H1 (cell line): ENCODE measurements around the gene RAB1B. TPM values are rescaled to one million over a fixed set of nuclear protein-coding genes. Genes with fewer than 3 reads are reported as not detected.
A peak's percentile ranks its signal among the peaks of the same experiment; 100 is the strongest.

Experiments
- CTCF ChIA-PET: fragments of 300-600 bp; sonication (Branson Sonifier 250); formaldehyde crosslinking; loops from one replicate; lab custom pipeline; 2021; ENCODE audit not compliant: partially characterized antibody; lab: Charles Lee
- POLR2A ChIA-PET: fragments of 300-600 bp; sonication (Branson Sonifier 250); formaldehyde crosslinking; loops from one replicate; lab custom pipeline; 2021; ENCODE audit warnings: inconsistent platforms; ENCODE audit not compliant: partially characterized antibody; lab: Charles Lee
- DNase-seq, 2 experiments: peaks; one replicate each; pipeline versions ENCODE4 v3.0.0 to v3.0.0-alpha.2; 2010 to 2022; ENCODE audit warnings: low spot score in 2 of 2, low read depth in 1 of 2, mixed read lengths in 1 of 2
- FAIRE-seq: peaks from 2 replicates; lab custom pipeline; 2011; peaks lifted over from hg19 to GRCh38; lab: Jason Lieb, UNC
- H2AFZ ChIP-seq: 2 replicates; pipeline ENCODE4 v1.8.1; 2012; ENCODE audit warnings: low read length, inconsistent platforms
- H2AK5ac ChIP-seq: 2 replicates; pipeline ENCODE4 v1.6.1; 2013; ENCODE audit warnings: low read depth, low read length
- H2BK120ac ChIP-seq: replicated peaks from 2 replicates; pipeline ENCODE3; 2013; ENCODE audit warnings: low read depth, low read length, inconsistent platforms
- H2BK12ac ChIP-seq: 2 replicates; pipeline ENCODE4 v1.6.1; 2013; ENCODE audit warnings: low read depth, low read length
- H2BK15ac ChIP-seq: 2 replicates; pipeline ENCODE4 v1.6.1; 2013; ENCODE audit warnings: low read length
- H2BK20ac ChIP-seq: 2 replicates; pipeline ENCODE4 v1.6.1; 2013; ENCODE audit warnings: low read length
- H2BK5ac ChIP-seq: 2 replicates; pipeline ENCODE4 v1.6.1; 2013; ENCODE audit warnings: low read depth, low read length
- H3K14ac ChIP-seq: 2 replicates; pipeline ENCODE4 v1.6.1; 2013; ENCODE audit warnings: inconsistent platforms; ENCODE audit not compliant: insufficient read length
- H3K18ac ChIP-seq: 2 replicates; pipeline ENCODE4 v1.6.1; 2013; ENCODE audit warnings: low read length; ENCODE audit errors: extremely low read depth
- H3K23ac ChIP-seq: 2 replicates; pipeline ENCODE4 v1.6.1; 2013; ENCODE audit warnings: inconsistent platforms; ENCODE audit not compliant: insufficient read length
- H3K23me2 ChIP-seq: 2 replicates; pipeline ENCODE4 v1.6.1; 2013; ENCODE audit warnings: low read depth, low read length
- H3K27ac ChIP-seq: 2 replicates; pipeline ENCODE4 v1.6.1; 2011; ENCODE audit warnings: low read depth, low read length, inconsistent platforms
- H3K27me3 ChIP-seq, 4 experiments: replicated peaks in 1 of 4; 1 replicate in 1 of 4; 2 replicates in 3 of 4; pipeline versions ENCODE4 v1.6.1 to v1.8.1; 2011 to 2013; ENCODE audit warnings: low read length in 3 of 4, mild to moderate bottlenecking in 3 of 4, inconsistent platforms in 2 of 4, mixed read lengths in 2 of 4, moderate library complexity in 1 of 4; ENCODE audit not compliant: control insufficient read depth in 3 of 4, insufficient read depth in 3 of 4; ENCODE audit errors: extremely low read depth in 1 of 4
- H3K36me3 ChIP-seq, 4 experiments: 2 replicates each; pipeline versions ENCODE4 v1.6.1 to v1.8.1; 2011 to 2013; ENCODE audit warnings: mild to moderate bottlenecking in 4 of 4, low read length in 3 of 4, moderate library complexity in 2 of 4, control low read depth in 1 of 4, inconsistent platforms in 1 of 4; ENCODE audit not compliant: insufficient read depth in 4 of 4, control insufficient read depth in 2 of 4
- H3K4ac ChIP-seq: replicated peaks from 2 replicates; pipeline ENCODE3; 2013; ENCODE audit warnings: low read length, low read depth, mixed read lengths, inconsistent platforms; ENCODE audit not compliant: insufficient read length
- H3K4me1 ChIP-seq, 4 experiments: replicated peaks in 1 of 4; 1 replicate in 1 of 4; 2 replicates in 3 of 4; pipeline versions ENCODE4 v1.6.1 to v1.8.1; 2011 to 2013; ENCODE audit warnings: low read length in 3 of 4, inconsistent platforms in 2 of 4, mixed read lengths in 1 of 4; ENCODE audit not compliant: insufficient read depth in 4 of 4, control insufficient read depth in 3 of 4
- H3K4me2 ChIP-seq, 2 experiments: 2 replicates each; pipeline versions ENCODE4 v1.6.1 to v1.8.1; 2011 to 2013; ENCODE audit warnings: low read depth in 2 of 2, low read length in 2 of 2, control low read depth in 1 of 2, inconsistent platforms in 1 of 2, mild to moderate bottlenecking in 1 of 2; ENCODE audit not compliant: insufficient read depth in 1 of 2
- H3K4me3 ChIP-seq, 4 experiments: fragments of 200-600, 300-600 bp in 1 of 4; sonication (generic), shearing (Covaris generic), sonication (Bioruptor Twin) in 1 of 4; 2 replicates each; pipeline versions ENCODE4 v1.5.1 to v1.8.1; 2011 to 2016; ENCODE audit warnings: low read length in 4 of 4, low read depth in 3 of 4, control low read depth in 2 of 4, inconsistent platforms in 2 of 4, mild to moderate bottlenecking in 2 of 4, mixed read lengths in 1 of 4, moderate library complexity in 1 of 4; ENCODE audit not compliant: insufficient read depth in 2 of 4; ENCODE audit errors: extremely low read depth in 1 of 4
- H3K56ac ChIP-seq: replicated peaks from 2 replicates; pipeline ENCODE3; 2013; ENCODE audit warnings: low read depth, mild to moderate bottlenecking, mixed read lengths, low read length, inconsistent platforms; ENCODE audit not compliant: insufficient read length
- H3K79me1 ChIP-seq: 2 replicates; pipeline ENCODE4 v1.6.1; 2013; ENCODE audit warnings: low read depth, low read length, control low read depth
- H3K79me2 ChIP-seq, 2 experiments: 2 replicates each; pipeline versions ENCODE4 v1.6.1 to v1.8.1; 2012 to 2013; ENCODE audit warnings: low read length in 2 of 2, mild to moderate bottlenecking in 2 of 2, inconsistent platforms in 1 of 2; ENCODE audit not compliant: insufficient read depth in 2 of 2, control insufficient read depth in 1 of 2
- H3K9ac ChIP-seq, 4 experiments: replicated peaks in 1 of 4; 1 replicate in 1 of 4; 2 replicates in 3 of 4; pipeline versions ENCODE4 v1.6.1 to v1.8.1; 2011 to 2013; ENCODE audit warnings: low read depth in 3 of 4, low read length in 3 of 4, control low read depth in 2 of 4, mild to moderate bottlenecking in 2 of 4, moderate library complexity in 2 of 4, inconsistent platforms in 1 of 4; ENCODE audit errors: extremely low read depth in 1 of 4
- H3K9me3 ChIP-seq, 2 experiments: 2 replicates each; pipeline versions ENCODE4 v1.6.1 to v1.8.1; 2012 to 2013; ENCODE audit warnings: mild to moderate bottlenecking in 2 of 2, moderate library complexity in 2 of 2, control low read depth in 1 of 2, inconsistent platforms in 1 of 2, low read depth in 1 of 2, low read length in 1 of 2, mixed read lengths in 1 of 2; ENCODE audit not compliant: insufficient read depth in 2 of 2
- H4K20me1 ChIP-seq, 2 experiments: replicated peaks in 1 of 2; 2 replicates each; pipeline versions ENCODE3 to v1.8.1; 2011 to 2013; ENCODE audit warnings: inconsistent platforms in 2 of 2, low read length in 2 of 2, mild to moderate bottlenecking in 1 of 2; ENCODE audit not compliant: insufficient read depth in 2 of 2, control insufficient read depth in 1 of 2
- H4K5ac ChIP-seq: 2 replicates; pipeline ENCODE4 v1.6.1; 2013; ENCODE audit warnings: low read length, low read depth, mixed read lengths, inconsistent platforms; ENCODE audit not compliant: insufficient read length
- H4K8ac ChIP-seq: 2 replicates; pipeline ENCODE4 v1.8.0; 2013; ENCODE audit warnings: mild to moderate bottlenecking, moderate library complexity, low read length, inconsistent platforms; ENCODE audit not compliant: insufficient read depth; ENCODE audit errors: extremely low read depth
- H4K91ac ChIP-seq: replicated peaks from 2 replicates; pipeline ENCODE3; 2013; ENCODE audit warnings: low read length, mixed read lengths, inconsistent platforms; ENCODE audit not compliant: insufficient read length
- CREB1 ChIP-seq: IDR thresholded peaks from 2 replicates; pipeline ENCODE4 v1.6.1; 2012; ENCODE audit warnings: inconsistent platforms
- JUN ChIP-seq: IDR thresholded peaks from 2 replicates; pipeline ENCODE4 v1.6.1; 2011; ENCODE audit warnings: low read depth, mild to moderate bottlenecking, improper control_type of control experiment, low read length
- POLR2A ChIP-seq, 2 experiments: IDR thresholded peaks; 1 replicate in 1 of 2; 2 replicates in 1 of 2; pipeline ENCODE4 v1.6.1; 2011; ENCODE audit warnings: low read depth in 2 of 2, low read length in 2 of 2, mild to moderate bottlenecking in 2 of 2; ENCODE audit errors: control extremely low read depth in 1 of 2
- POLR2AphosphoS5 ChIP-seq: IDR thresholded peaks from 2 replicates; pipeline ENCODE4 v1.6.1; 2011; ENCODE audit warnings: low read depth, low read length
- RXRA ChIP-seq: IDR thresholded peaks from 2 replicates; pipeline ENCODE4 v1.6.1; 2011; ENCODE audit warnings: low read depth, mild to moderate bottlenecking, low read length, moderate library complexity; ENCODE audit not compliant: insufficient read depth
- SAP30 ChIP-seq: fragments of 300-600 bp; sonication (generic); IDR thresholded peaks from 2 replicates; pipeline ENCODE4 v1.7.1; 2012; ENCODE audit warnings: low read length, moderate library complexity, mild to moderate bottlenecking, inconsistent platforms; ENCODE audit not compliant: insufficient read depth, insufficient replicate concordance
- SP1 ChIP-seq: IDR thresholded peaks from 2 replicates; pipeline ENCODE4 v1.6.1; 2011; ENCODE audit warnings: low read depth, low read length
- TBP ChIP-seq: IDR thresholded peaks from 2 replicates; pipeline ENCODE4 v1.6.1; 2011; ENCODE audit warnings: low read depth, low read length, improper control_type of control experiment
- TEAD4 ChIP-seq: IDR thresholded peaks from 2 replicates; pipeline ENCODE4 v1.6.1; 2012; ENCODE audit warnings: low read depth, low read length, inconsistent platforms, mixed read lengths
- YY1 ChIP-seq: IDR thresholded peaks from 2 replicates; pipeline ENCODE4 v1.6.1; 2011; ENCODE audit warnings: low read depth, mild to moderate bottlenecking, low read length
- WGBS, 2 experiments: shearing (Covaris generic) in 1 of 2; methylation state at CpG; one replicate each; pipeline versions ENCODE4 v1.1.6 to v1.1.7; 2013 to 2015; ENCODE audit warnings: low lambda C conversion rate in 2 of 2, mixed read lengths in 2 of 2, inconsistent platforms in 1 of 2, low coverage in 1 of 2, missing lambda C conversion rate in 1 of 2; ENCODE audit not compliant: insufficient replicate concordance in 2 of 2, insufficient coverage in 1 of 2, insufficient read length in 1 of 2; ENCODE audit errors: extremely low coverage in 1 of 2, missing lambda C conversion rate in 1 of 2; 5-methylcytosine and 5-hydroxymethylcytosine counted together
- polyA plus RNA-seq, 7 experiments: library from polyadenylated mRNA; depleted of rRNA in 3 of 7; stranded (reverse) in 5 of 7; unstranded in 2 of 7; fragments of >200 nt in 5 of 7; fragments of 200-250 nt in 2 of 7; gene quantifications; 1 replicate in 5 of 7; 2 replicates in 1 of 7; 4 replicates in 1 of 7; pipeline versions ENCODE4 v1.2.1 to v1.2.3, GENCODE V29; 2011 to 2013; ENCODE audit warnings: missing spikeins in 2 of 7, mixed read lengths in 2 of 7
- total RNA-seq: library from RNA; stranded (reverse); fragmentation: NEBNext Ultra II Directional; extraction: Animal tissue kit (Norgen Biotek cat#: 25700); gene quantifications from 2 replicates; pipeline ENCODE4 v1.2.1, GENCODE V29; 2021

Gene RAB1B
- total and polyA plus RNA-seq, 2 of the 8 experiments (the other 6 are each of a cell fraction or from before 2014, with no cell fraction given) = 100 to 217 TPM

GRCh38 chr11:66312549-66313320 is 44.3 kb downstream of the RAB1B start:
- peak overlapping the region; percentile 22; the same call in 1 of the 2 replicates for H3K27ac ChIP-seq
- DNase-seq = peak; percentile 97 to 100
- H2BK120ac ChIP-seq = no peak overlapping the region
- H3K23me2 ChIP-seq = peaks cover 8% of the 10 kb centered on the region
- peaks cover 0 to 3% (median 0%) of the 10 kb centered on the region in 4 experiments; a peak in 2 of 7 replicates for H3K27me3 ChIP-seq
- peak; percentile 7 for FAIRE-seq
- peak overlapping the region; percentile 90; the same call in 1 of the 2 replicates for H2BK5ac ChIP-seq
- no peak overlapping the region for H2AK5ac ChIP-seq
- no peaks in the 10 kb centered on the region for H4K20me1 ChIP-seq
- H3K9ac ChIP-seq = peak overlapping the region in 3 of 4 experiments; percentile 29 to 68 (median 62); a peak in 5 of 7 replicates
- H3K4ac ChIP-seq = peak overlapping the region; percentile 96
- peak overlapping the region; percentile 48 to 88 for H3K4me2 ChIP-seq
- H3K36me3 ChIP-seq = no peaks in the 10 kb centered on the region
- H3K14ac ChIP-seq = no peak overlapping the region
- WGBS, 2 experiments = 1% methylated on average over 32 of the region's 52 CpGs; no CpG with 5 or more reads in 1 of the 2 experiments
- H3K9me3 ChIP-seq = no peaks in the 10 kb centered on the region
- no peaks in the 10 kb centered on the region for H3K79me2 ChIP-seq
- peak overlapping the region; percentile 59 to 79 (median 71) for H3K4me3 ChIP-seq
- H2BK12ac ChIP-seq = peak overlapping the region; percentile 53; the same call in 1 of the 2 replicates
- peak overlapping the region; percentile 88 for H4K91ac ChIP-seq
- H2BK20ac ChIP-seq = no peak overlapping the region
- H3K79me1 ChIP-seq = no peaks in the 10 kb centered on the region
- H3K23ac ChIP-seq = no peak overlapping the region
- peak overlapping the region; percentile 83 for H3K18ac ChIP-seq
- ChIA-PET CTCF (interaction anchor here (0.6 to 11.7 kb wide), 34 partner anchors 9 to 267 kb away, joined by 3 to 242 read pairs (median 4); partner anchors contain the start of genes B4GAT1, BRMS1, CNIH2 and RAB1B), POLR2A (interaction anchor here (0.5 to 4.1 kb wide), 22 partner anchors 9 to 1085 kb away, joined by 3 to 25 read pairs (median 6); partner anchors contain the start of genes BRMS1, RIN1, TMEM151A and YIF1A)
- peak overlapping the region; percentile 65 for H3K56ac ChIP-seq
- H4K8ac ChIP-seq = peak overlapping the region; percentile 87
- H3K4me1 ChIP-seq = peaks cover 7 to 24% (median 14%) of the 10 kb centered on the region in 4 experiments
- H2AFZ ChIP-seq = peak overlapping the region; percentile 86; the same call in 1 of the 2 replicates
- peak overlapping the region; percentile 84 for H4K5ac ChIP-seq
- no peak overlapping the region for H2BK15ac ChIP-seq
- TF ChIP-seq TEAD4 (no peak), RXRA (0 out of 2 replicates have a peak, but pooled peaks have one; percentile 68), CREB1 (0 out of 2 replicates have a peak, but pooled peaks have one; percentile 14), POLR2AphosphoS5 (peak; percentile 36; the same call in 1 of the 2 replicates), SAP30 (no peak), JUN (no peak), YY1 (0 out of 2 replicates have a peak, but pooled peaks have one; percentile 7), TBP (0 out of 2 replicates have a peak, but pooled peaks have one; percentile 20), POLR2A (IDR thresholded peaks at IDR 0.05; ENCODE audit: control extremely low read depth in 1 of 2, low read depth in 2 of 2, low read length in 2 of 2) (peak in 1 of 2 experiments; percentile 66; a peak in 2 of 3 replicates), SP1 (peak; percentile 58; the same call in 1 of the 2 replicates)
